BLaER1 (cell line): ENCODE data around the gene PPP6R2.

ENCODE experiments used
- H3K27ac ChIP-seq: shearing (Covaris generic); formaldehyde crosslinking; 2 replicates; pipeline ENCODE4 v1.8.1; 2022
- H3K27me3 ChIP-seq: shearing (Covaris generic); formaldehyde crosslinking; 2 replicates; pipeline ENCODE4 v1.8.1; 2022
- H3K36me3 ChIP-seq: shearing (Covaris generic); formaldehyde crosslinking; 2 replicates; pipeline ENCODE4 v1.8.1; 2022
- H3K4me1 ChIP-seq: shearing (Covaris generic); formaldehyde crosslinking; 2 replicates; pipeline ENCODE4 v1.8.1; 2022
- H3K4me2 ChIP-seq: shearing (Covaris generic); formaldehyde crosslinking; 2 replicates; pipeline ENCODE4 v1.8.1; 2022
- H3K4me3 ChIP-seq: shearing (Covaris generic); formaldehyde crosslinking; 2 replicates; pipeline ENCODE4 v1.8.1; 2022
- H3K9ac ChIP-seq: shearing (Covaris generic); formaldehyde crosslinking; 2 replicates; pipeline ENCODE4 v1.8.1; 2022
- H3K9me3 ChIP-seq: shearing (Covaris generic); formaldehyde crosslinking; 2 replicates; pipeline ENCODE4 v1.8.1; 2022
- H4K20me1 ChIP-seq: shearing (Covaris generic); formaldehyde crosslinking; 2 replicates; pipeline ENCODE4 v1.8.1; 2022
- Cebpa-rat ChIP-seq: shearing (Covaris generic); IDR thresholded peaks from 2 replicates; pipeline ENCODE4 v1.8.1; 2022

The PPP6R2 gene

DNA sequence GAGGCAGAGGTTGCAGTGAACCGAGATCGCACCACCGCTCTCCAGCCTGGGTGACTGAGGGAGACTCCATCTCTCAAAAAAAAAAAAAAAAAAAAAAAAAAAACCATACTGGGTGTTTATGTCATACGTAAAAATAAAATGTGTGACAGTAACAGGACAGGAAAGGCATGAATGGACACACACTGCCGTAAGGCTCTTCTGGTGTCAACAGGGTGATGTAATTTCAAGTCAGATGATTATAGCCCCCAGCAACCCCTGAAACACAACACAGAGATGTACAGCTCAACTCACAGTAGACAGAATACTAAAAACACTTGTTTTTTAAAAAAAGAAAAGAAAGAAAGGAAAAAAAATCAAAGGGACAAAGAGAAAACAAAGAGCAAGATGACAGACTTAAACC, 109.5 kb downstream of the PPP6R2 start:
- TF ChIP-seq Cebpa-rat: no peak
- Histone ChIP-seq H3K4me1 (peaks cover 32% of the 10 kb centered on the region), H3K4me2 (no peak overlapping the region), H3K9me3 (no peaks in the 10 kb centered on the region), H3K9ac (no peak overlapping the region), H3K27me3 (no peaks in the 10 kb centered on the region), H3K27ac (no peak overlapping the region), H4K20me1 (peaks cover 53% of the 10 kb centered on the region), H3K4me3 (no peak overlapping the region), H3K36me3 (peaks cover 94% of the 10 kb centered on the region)

DNA sequence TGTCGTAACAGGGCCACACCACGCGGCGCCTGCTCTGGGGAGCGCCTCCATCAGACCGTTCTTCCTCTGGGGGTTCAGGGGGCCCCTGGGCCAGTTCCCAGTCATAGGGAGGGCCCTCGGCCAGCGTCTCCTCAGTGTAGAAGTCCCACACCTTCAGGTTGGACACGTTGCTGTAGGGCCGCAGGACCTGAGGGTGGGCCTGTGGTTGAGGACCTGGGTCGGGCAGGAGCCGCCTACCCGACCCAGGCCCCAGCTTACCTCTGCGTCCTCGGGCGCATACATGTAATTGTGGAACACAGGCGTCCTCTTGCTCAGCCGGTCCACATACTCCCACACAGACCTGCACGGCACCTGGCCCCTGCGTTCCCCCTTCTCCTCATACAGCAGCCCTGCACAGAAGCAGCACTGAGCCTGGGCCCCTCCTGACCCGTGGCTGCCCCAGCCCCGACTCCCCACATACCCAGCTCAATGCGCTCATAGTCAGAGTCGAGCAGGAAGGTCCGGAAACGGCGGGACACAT, 111.5 kb downstream of the PPP6R2 start:
- H3K27ac ChIP-seq: no peak overlapping the region
- H3K4me1 ChIP-seq: peaks cover 13% of the 10 kb centered on the region
- peaks cover 70% of the 10 kb centered on the region for H4K20me1 ChIP-seq
- TF ChIP-seq Cebpa-rat: no peak
- no peak overlapping the region for H3K9ac ChIP-seq
- H3K4me2 ChIP-seq: no peak overlapping the region
- H3K4me3 ChIP-seq: no peak overlapping the region
- peaks cover 97% of the 10 kb centered on the region for H3K36me3 ChIP-seq
- H3K27me3 ChIP-seq: no peaks in the 10 kb centered on the region
- H3K9me3 ChIP-seq: no peaks in the 10 kb centered on the region

DNA sequence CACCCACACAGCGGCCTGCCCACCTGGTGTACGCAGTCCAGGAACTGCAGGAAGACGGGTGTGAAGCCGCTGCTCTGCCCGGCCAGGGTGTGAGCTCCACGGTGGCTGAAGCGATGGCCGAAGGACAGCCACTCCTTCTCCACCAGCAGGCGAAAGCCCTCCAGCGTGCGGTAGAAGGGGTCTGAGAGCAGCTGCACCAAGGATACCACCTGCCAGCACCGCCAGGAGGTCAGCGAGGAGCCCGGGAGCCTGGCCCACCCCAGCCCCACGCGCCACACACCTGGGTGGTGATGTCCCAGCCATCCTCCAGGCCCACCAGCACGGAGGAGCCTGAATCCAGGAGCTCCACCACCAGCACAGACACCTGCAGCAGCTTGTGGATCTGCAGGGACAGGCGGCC, 112.1 kb downstream of the PPP6R2 start:
- Histone ChIP-seq H3K9ac (no peak overlapping the region), H3K9me3 (no peaks in the 10 kb centered on the region), H4K20me1 (peaks cover 70% of the 10 kb centered on the region), H3K27ac (no peak overlapping the region), H3K4me1 (peaks cover 7% of the 10 kb centered on the region), H3K4me3 (no peak overlapping the region), H3K36me3 (peaks cover 98% of the 10 kb centered on the region), H3K27me3 (no peaks in the 10 kb centered on the region), H3K4me2 (no peak overlapping the region)
- TF ChIP-seq Cebpa-rat: no peak

DNA sequence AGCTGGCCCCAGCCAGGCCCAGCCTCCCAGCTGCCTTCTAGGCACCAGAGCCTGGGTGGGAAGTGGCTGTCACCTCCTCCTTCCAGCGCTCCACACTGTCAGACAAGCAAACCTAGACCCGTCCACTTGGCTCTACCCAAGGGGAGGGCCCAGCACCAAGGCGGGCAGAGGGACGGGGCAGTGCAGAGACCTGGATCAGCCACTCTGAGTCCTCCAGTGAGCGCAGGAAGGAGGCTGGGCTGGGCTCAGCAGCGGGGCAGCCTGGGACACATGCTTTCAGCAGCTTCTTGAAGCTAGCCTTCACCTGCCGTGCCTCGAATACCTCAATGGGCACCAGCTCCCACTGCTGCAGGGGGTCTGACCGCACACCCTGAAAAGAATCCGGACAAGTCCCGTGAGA, 112.9 kb downstream of the PPP6R2 start:
- Histone ChIP-seq H3K4me1 (no peaks in the 10 kb centered on the region), H3K27me3 (no peaks in the 10 kb centered on the region), H4K20me1 (peaks cover 71% of the 10 kb centered on the region), H3K9me3 (no peaks in the 10 kb centered on the region), H3K27ac (no peak overlapping the region), H3K4me2 (no peak overlapping the region), H3K4me3 (no peak overlapping the region), H3K9ac (no peak overlapping the region), H3K36me3 (peaks cover 98% of the 10 kb centered on the region)
- TF ChIP-seq Cebpa-rat: no peak

DNA sequence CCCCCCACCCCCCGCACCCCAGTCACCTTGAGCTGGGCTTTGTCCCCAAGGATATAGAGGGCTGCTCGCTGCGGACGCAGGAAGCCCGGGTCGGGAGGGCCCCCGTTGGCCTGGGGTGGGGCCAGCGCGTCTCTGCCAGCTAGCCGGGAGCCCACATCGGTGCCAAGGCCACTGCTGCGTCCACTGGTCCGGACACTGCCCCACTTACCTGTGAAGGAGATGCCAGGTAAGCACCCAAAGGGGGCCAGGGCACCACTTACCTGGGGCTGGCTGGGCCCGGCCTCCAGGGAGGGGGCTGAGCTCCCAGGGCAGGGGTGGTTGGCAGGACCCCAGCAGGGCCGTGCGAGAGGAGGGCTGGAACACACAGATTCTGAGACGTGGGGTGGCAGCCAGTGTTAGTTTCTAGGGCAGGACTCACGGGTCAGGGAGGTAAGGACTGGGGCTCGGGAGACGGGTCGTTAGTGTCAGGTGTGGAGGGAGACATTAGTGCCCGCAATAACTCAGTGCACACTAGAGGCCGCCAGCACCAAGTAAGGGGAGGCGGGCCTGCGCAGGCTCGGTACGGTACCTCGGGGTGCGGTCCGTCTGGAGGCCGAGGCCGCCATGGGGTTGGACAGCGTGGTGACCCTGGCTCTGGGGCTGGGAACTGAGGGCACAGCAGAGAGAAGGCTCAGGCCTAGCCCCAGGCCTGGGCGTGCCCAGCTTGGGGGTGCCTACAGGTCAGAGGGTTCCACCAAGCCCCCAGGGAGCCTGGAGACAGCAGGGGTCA, 113.5 kb downstream of the PPP6R2 start:
- no peak overlapping the region for H3K4me3 ChIP-seq
- no peaks in the 10 kb centered on the region for H3K9me3 ChIP-seq
- H3K27ac ChIP-seq: no peak overlapping the region
- H4K20me1 ChIP-seq: peaks cover 77% of the 10 kb centered on the region
- H3K9ac ChIP-seq: no peak overlapping the region
- H3K36me3 ChIP-seq: peaks cover 98% of the 10 kb centered on the region
- H3K4me2 ChIP-seq: no peak overlapping the region
- no peak for TF ChIP-seq Cebpa-rat
- H3K4me1 ChIP-seq: no peaks in the 10 kb centered on the region
- no peaks in the 10 kb centered on the region for H3K27me3 ChIP-seq

DNA sequence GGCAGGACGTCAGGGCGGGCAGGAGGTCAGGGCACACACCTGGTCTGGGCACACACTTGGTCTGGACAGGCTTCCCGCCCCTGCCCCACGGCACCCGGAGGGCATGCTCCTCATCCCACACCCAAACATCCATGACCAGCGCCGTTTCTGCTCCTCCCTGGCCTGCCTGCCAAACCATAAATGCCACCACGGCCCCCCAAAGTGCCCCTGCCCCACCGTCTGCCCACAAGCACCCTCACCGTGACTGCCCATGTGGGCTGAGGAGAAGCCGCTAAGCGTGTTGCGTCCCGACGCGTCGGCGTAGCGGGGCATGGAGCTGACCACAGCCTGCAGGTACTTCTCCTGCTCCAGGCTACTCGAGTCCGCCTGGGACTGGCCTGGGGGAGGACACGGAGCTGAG, 115.9 kb downstream of the PPP6R2 start:
- Histone ChIP-seq H3K27me3 (no peaks in the 10 kb centered on the region), H3K27ac (no peak overlapping the region), H3K9ac (no peak overlapping the region), H3K9me3 (no peaks in the 10 kb centered on the region), H3K4me2 (no peak overlapping the region), H3K4me3 (no peak overlapping the region), H3K4me1 (no peaks in the 10 kb centered on the region), H3K36me3 (peaks cover 99% of the 10 kb centered on the region), H4K20me1 (peaks cover 90% of the 10 kb centered on the region)
- no peak for TF ChIP-seq Cebpa-rat

DNA sequence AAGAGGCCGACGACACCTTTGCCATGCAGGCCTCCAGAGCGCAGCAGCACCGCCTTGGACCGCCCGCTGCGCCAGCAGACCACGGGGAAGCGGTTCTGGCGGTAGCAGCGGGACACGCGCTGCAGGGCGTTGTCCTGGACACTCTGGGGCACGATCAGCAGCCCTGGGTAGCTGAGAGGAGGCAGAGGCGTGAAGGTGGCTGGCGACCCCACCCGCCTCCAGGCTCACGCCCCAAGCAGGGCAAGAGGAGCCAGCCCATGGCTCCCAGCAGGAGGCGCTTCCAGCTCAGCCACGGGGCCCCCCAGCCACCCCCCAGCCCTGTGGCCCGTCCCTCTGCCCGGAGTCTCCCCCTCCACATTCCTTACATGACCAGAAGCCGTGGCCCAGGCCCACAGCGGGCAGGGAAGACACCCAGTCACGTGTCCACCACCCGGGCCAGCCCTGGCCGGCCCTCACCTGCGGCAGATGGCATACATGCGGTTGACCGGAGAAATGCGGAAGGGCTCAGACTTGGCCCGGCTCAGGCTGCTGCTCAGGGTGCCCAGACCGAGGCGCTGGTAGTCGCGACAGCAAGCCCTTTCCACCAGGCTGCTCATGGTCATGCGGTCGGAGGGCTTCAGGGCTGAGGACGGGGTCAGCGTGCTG, 116.5 kb downstream of the PPP6R2 start:
- peaks cover 99% of the 10 kb centered on the region for H3K36me3 ChIP-seq
- H4K20me1 ChIP-seq: peaks cover 90% of the 10 kb centered on the region
- H3K27me3 ChIP-seq: no peaks in the 10 kb centered on the region
- no peaks in the 10 kb centered on the region for H3K9me3 ChIP-seq
- no peaks in the 10 kb centered on the region for H3K4me1 ChIP-seq
- no peak overlapping the region for H3K4me2 ChIP-seq
- H3K9ac ChIP-seq: no peak overlapping the region
- TF ChIP-seq Cebpa-rat: no peak
- H3K4me3 ChIP-seq: no peak overlapping the region
- no peak overlapping the region for H3K27ac ChIP-seq

DNA sequence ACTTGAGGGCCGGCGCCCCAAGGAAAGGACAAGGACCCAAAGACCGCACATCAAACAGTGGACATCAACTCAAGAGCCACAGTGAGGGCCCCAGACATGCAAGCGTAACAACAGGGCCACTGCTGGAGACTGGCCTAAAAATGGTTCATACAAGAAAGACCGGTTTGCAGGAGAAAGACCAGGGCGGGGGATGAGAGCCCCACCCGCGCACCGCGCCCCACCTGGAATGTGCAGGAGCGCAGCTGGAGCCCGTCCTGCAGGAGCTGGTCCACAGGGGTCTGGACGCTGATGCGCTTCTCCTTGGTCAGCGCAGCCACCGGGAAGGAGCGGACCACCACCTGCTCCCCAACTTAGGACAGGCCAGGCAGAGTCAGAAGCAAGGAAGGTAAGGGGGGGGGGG, 117.8 kb downstream of the PPP6R2 start:
- Histone ChIP-seq H3K9ac (no peak overlapping the region), H3K4me3 (no peak overlapping the region), H3K4me2 (no peak overlapping the region), H3K9me3 (no peaks in the 10 kb centered on the region), H3K36me3 (peaks cover 99% of the 10 kb centered on the region), H3K27ac (no peak overlapping the region), H3K4me1 (no peaks in the 10 kb centered on the region), H3K27me3 (no peaks in the 10 kb centered on the region), H4K20me1 (peaks cover 90% of the 10 kb centered on the region)
- no peak for TF ChIP-seq Cebpa-rat

DNA sequence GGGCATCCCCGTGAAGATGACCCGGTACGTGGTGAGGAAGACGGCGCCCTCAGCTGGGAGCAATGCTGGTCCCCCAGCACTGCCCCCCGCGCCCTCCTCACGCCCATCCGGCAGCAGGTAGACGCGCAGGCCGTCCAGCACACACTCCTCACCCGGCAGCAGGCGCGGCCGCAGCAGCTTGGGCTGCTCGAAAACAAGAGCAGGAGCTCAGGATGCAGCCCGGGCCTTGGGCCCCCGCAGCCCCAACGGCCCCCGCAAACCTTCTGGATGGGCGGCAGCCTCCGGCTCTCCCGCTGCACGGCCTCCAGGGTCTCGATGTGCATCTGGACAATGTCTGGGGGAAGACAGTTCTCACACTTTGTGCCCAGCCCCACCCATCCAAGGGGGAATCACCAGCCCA, 118.4 kb downstream of the PPP6R2 start:
- peaks cover 100% of the 10 kb centered on the region for H3K36me3 ChIP-seq
- H4K20me1 ChIP-seq: peaks cover 95% of the 10 kb centered on the region
- H3K4me3 ChIP-seq: no peak overlapping the region
- no peaks in the 10 kb centered on the region for H3K9me3 ChIP-seq
- no peak overlapping the region for H3K9ac ChIP-seq
- H3K4me1 ChIP-seq: peaks cover 3% of the 10 kb centered on the region
- H3K27me3 ChIP-seq: no peaks in the 10 kb centered on the region
- no peak for TF ChIP-seq Cebpa-rat
- no peak overlapping the region for H3K27ac ChIP-seq
- H3K4me2 ChIP-seq: no peak overlapping the region

DNA sequence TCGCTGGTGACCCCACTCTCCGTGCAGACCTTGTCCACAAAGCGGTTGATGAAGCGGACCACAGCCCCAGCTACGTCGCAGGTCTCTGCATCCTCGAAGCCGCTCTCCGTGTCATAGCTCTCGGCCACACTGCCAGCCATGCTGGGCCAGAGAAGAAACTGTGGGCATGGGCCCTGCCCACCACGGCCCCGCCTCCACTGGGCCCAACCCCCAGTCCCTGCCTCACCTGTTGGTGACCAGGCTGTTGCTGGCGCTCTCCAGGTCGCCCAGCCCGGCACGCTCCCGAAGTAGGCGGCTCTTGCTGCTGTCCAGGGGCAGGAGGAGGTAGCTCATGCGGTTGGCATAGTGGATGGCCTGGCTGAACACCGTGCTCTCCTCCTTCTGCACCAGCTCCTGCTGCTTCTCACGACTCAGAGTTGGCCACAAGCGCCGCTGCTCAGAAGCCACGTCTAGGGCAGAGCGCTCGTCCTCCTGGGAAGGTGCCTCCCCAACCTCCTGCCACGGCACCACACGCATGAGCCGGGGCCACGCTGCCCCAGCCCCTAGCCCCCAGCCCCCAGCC, 118.9 kb downstream of the PPP6R2 start:
- Histone ChIP-seq H4K20me1 (peaks cover 95% of the 10 kb centered on the region), H3K27ac (no peak overlapping the region), H3K4me2 (no peak overlapping the region), H3K36me3 (peaks cover 100% of the 10 kb centered on the region), H3K9ac (no peak overlapping the region), H3K9me3 (no peaks in the 10 kb centered on the region), H3K4me3 (no peak overlapping the region), H3K27me3 (no peaks in the 10 kb centered on the region), H3K4me1 (peaks cover 8% of the 10 kb centered on the region)
- no peak for TF ChIP-seq Cebpa-rat
